Lower leg skin (tissue), 4 donors: ENCODE results near the gene MFN1. TPM values are rescaled to one million over a fixed set of nuclear protein-coding genes. Genes with fewer than 3 reads are reported as not detected.

Source experiments
- DNase-seq, 2 donors: peaks; one replicate each; pipeline ENCODE4 v3.0.0-alpha.2; 2019; ENCODE audit warnings: low spot score in 2 of 2
- H3K4me3 ChIP-seq: fragments of 200-600 bp; sonication (generic); 2 replicates; pipeline ENCODE4 v1.5.1; 2017; ENCODE audit warnings: mild to moderate bottlenecking, low read depth; ENCODE audit not compliant: poor library complexity, severe bottlenecking
- POLR2A ChIP-seq, 2 donors: fragments of 450-650 bp; IDR thresholded peaks; one replicate each; pipeline ENCODE4 v1.6.1; 2016 to 2017; ENCODE audit warnings: antibody characterized with exemption in 2 of 2, mild to moderate bottlenecking in 1 of 2, moderate library complexity in 1 of 2
- WGBS, 2 donors: methylation state at CpG; one replicate each; pipeline ENCODE4 v1.1.5; 2018; 5-methylcytosine and 5-hydroxymethylcytosine counted together
- intact Hi-C: fragments of 100-400 bp; cut with DNase I; formaldehyde crosslinking; loops from one replicate; pipeline ENCODE4 v1.15.0; 2023; ENCODE audit warnings: low total_unique reads
- total RNA-seq, 4 donors: library from RNA; depleted of rRNA; stranded (reverse); fragments of >200 nt; gene quantifications; one replicate each; pipeline ENCODE4 v1.1.0, GENCODE V29; 2016
- TF ChIP-seq, protein P1 (sequence below), 3 donors: fragments of 450-650 bp; IDR thresholded peaks; one replicate each; pipeline ENCODE4 v1.5.1; 2016; ENCODE audit warnings: antibody characterized with exemption in 3 of 3, mild to moderate bottlenecking in 3 of 3, moderate library complexity in 2 of 3

Gene MFN1
- total RNA-seq, 4 donors from 2014 or later, result 38.2 to 98.7 (median 47.3) TPM

DNA sequence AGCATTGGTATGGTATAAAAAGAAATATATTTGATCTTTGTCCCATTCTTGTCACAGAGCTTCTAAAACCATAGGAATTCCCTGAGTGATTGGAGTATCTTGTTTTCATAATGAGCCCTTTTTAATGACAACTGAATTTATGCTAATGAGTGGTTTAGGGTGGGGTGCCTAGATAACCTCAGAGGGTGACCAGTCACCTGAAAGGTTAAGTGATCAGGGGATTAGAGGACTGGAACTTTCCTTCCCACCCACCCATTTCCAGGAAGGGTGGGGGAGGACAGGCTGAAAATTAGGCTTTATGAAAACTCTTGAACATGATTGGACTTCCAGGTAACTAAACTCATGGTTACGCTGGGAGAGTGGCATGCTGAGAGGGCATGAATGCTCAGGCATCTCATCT is 8.5 kb downstream of the MFN1 start:
- WGBS, 2 donors, result 96 to 100% methylated on average over 1 of the region's 1 CpG
- no peak overlapping the region for H3K4me3 ChIP-seq
- TF ChIP-seq, protein P1, sequence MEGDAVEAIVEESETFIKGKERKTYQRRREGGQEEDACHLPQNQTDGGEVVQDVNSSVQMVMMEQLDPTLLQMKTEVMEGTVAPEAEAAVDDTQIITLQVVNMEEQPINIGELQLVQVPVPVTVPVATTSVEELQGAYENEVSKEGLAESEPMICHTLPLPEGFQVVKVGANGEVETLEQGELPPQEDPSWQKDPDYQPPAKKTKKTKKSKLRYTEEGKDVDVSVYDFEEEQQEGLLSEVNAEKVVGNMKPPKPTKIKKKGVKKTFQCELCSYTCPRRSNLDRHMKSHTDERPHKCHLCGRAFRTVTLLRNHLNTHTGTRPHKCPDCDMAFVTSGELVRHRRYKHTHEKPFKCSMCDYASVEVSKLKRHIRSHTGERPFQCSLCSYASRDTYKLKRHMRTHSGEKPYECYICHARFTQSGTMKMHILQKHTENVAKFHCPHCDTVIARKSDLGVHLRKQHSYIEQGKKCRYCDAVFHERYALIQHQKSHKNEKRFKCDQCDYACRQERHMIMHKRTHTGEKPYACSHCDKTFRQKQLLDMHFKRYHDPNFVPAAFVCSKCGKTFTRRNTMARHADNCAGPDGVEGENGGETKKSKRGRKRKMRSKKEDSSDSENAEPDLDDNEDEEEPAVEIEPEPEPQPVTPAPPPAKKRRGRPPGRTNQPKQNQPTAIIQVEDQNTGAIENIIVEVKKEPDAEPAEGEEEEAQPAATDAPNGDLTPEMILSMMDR (IDR thresholded peaks at IDR 0.05), result no peak
- no peak for TF ChIP-seq POLR2A (IDR thresholded peaks at IDR 0.05)
- no peak for DNase-seq
- intact Hi-C loops, result no loop called here

DNA sequence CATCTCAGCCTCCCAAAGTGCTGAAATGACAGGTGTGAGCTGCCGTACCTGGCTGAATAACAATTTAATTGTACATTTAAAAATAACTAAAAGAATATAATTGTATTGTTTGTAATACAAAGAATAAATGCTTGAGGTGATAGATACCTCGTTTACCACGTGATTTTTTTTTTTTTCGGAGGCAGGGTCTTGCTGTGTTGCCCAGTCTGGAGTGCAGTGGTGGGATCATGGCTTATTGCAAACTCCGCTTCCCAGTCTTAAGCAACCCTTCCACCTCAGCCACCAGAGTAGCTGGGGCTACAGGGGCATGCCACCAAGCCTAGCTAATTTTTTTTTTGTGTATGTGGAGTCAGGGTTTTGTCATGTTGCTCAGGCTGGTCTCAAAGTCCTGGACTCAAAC is 15.8 kb downstream of the MFN1 start:
- intact Hi-C loops, result no loop called here
- no peak for DNase-seq
- TF ChIP-seq POLR2A (IDR thresholded peaks at IDR 0.05), result no peak
- TF ChIP-seq, protein P1 (IDR thresholded peaks at IDR 0.05), result no peak
- 95 to 96% methylated on average over 5 of the region's 5 CpGs for WGBS, 2 donors
- H3K4me3 ChIP-seq, result no peak overlapping the region

DNA sequence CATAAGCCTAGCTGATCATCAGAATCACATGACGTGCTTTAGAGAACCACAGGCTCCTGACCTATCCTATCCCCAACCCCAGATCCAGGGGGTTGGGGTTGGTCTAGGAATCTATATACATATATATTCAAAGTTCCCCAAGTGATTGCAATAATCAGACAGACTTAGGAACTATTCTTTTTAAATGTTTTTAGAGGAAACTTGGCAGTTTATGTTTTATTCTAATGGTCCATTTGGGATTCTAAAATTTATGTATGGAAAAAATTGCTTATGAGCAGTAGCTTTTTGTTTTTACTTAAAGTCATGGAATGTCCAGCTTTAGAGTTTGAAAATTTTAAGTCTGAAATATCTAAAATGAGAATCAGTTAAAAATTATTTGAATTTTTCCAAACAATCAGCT is 22.1 kb downstream of the MFN1 start:
- WGBS, 2 donors, result 93 to 96% methylated on average over 1 of the region's 1 CpG
- H3K4me3 ChIP-seq, result no peak overlapping the region
- DNase-seq, result no peak
- intact Hi-C loops, result no loop called here
- no peak for TF ChIP-seq POLR2A (IDR thresholded peaks at IDR 0.05)
- TF ChIP-seq, protein P1 (IDR thresholded peaks at IDR 0.05), result no peak

DNA sequence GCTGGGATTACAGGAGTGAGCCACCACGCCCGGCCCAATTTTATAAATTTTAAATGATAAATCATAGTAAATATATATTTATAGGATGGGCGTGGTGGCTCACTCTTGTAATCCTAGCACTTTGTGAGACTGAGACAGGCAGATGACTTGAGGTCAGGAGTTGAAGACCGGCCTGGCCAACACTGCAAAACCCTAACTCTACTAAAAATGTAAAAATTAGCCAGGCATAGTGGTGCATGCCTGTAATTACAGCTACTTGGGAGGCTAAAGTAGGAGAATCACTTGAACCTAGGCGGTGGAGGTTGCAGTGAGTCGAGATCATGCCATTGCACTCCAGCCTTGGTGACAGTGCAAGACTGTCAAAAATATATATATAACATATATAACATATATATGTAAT is 26.4 kb downstream of the MFN1 start:
- H3K4me3 ChIP-seq, result no peak overlapping the region
- intact Hi-C loops, result no loop called here
- 95 to 97% methylated on average over 6 of the region's 6 CpGs for WGBS, 2 donors
- TF ChIP-seq, protein P1 (IDR thresholded peaks at IDR 0.05), result no peak
- no peak for TF ChIP-seq POLR2A (IDR thresholded peaks at IDR 0.05)
- no peak for DNase-seq

GRCh38 chr3:179375091-179375999 is 27.8 kb downstream of the MFN1 start:
- no peak for DNase-seq
- WGBS, 2 donors, result 85 to 97% methylated on average over 12 of the region's 12 CpGs
- H3K4me3 ChIP-seq, result no peak overlapping the region
- TF ChIP-seq, protein P1 (IDR thresholded peaks at IDR 0.05), result no peak
- TF ChIP-seq POLR2A (IDR thresholded peaks at IDR 0.05), result no peak
- intact Hi-C loops, result no loop called here
